AG04450 (cell line): ENCODE data around the gene CNOT8. TPM values are rescaled to one million over a fixed set of nuclear protein-coding genes. Genes with fewer than 3 reads are reported as not detected.

Experiments
- CTCF ChIA-PET: fragments of 300-600, 350-600 bp; formaldehyde crosslinking; extraction: SDS; loops from one replicate; lab custom pipeline; 2022; ENCODE audit warnings: antibody characterized with exemption, inconsistent platforms; lab: Charles Lee
- POLR2A ChIA-PET: fragments of 350-600 bp; formaldehyde crosslinking; extraction: SDS; loops from one replicate; lab custom pipeline; 2021; ENCODE audit warnings: antibody characterized with exemption, inconsistent platforms; lab: Yijun Ruan, JAX
- DNase-seq: peaks from one replicate; pipeline ENCODE4 v3.0.0-alpha.2; 2011; ENCODE audit warnings: low read depth, low spot score
- H3K27ac ChIP-seq: one replicate; pipeline ENCODE4 v1.5.1; 2012; ENCODE audit warnings: low read depth, low read length, control low read depth
- H3K27me3 ChIP-seq: one replicate; pipeline ENCODE4 v1.6.0; 2012; ENCODE audit warnings: low read length; ENCODE audit not compliant: control insufficient read depth, insufficient read depth
- H3K4me3 ChIP-seq: 2 replicates; pipeline ENCODE4 v1.5.1; 2011; ENCODE audit warnings: mild to moderate bottlenecking, low read depth, low read length, control low read depth
- H3K9me3 ChIP-seq: 2 replicates; pipeline ENCODE4 v1.5.1; 2012; ENCODE audit warnings: low read length; ENCODE audit not compliant: control insufficient read depth, insufficient read depth
- CTCF ChIP-seq: IDR thresholded peaks from 2 replicates; pipeline ENCODE4 v1.5.1; 2011; ENCODE audit warnings: low read depth, low read length, control low read depth, inconsistent platforms
- polyA plus RNA-seq: library from polyadenylated mRNA; depleted of rRNA; stranded (reverse); fragments of >200 nt; gene quantifications from 2 replicates; pipeline ENCODE4 v1.2.3, GENCODE V29; 2011

Gene CNOT8
- polyA plus RNA-seq, 1 experiment = 51.8 TPM

DNA sequence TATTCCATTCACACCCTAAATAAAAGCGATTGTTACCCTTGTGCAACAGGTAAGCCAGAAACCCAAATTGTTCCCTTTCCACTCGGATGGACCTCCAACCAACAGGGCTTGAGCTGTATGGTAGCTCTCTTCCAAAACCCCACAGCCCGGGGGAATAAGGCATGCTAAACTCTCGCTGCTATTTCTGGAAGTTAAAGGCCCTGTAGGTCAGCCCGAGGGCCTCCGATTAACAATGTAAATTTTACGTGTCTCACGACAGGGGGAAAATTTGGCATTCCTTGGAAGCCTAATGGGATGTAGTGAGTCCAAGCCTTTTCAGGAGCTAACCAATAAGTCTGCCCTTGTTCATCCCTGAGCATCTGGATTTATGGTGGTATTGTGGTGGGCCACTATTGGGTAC lies 26.0 kb downstream of the CNOT8 start:
- ChIA-PET POLR2A (no interaction called here), CTCF (no interaction called here)
- H3K27ac ChIP-seq = no peak overlapping the region
- H3K9me3 ChIP-seq = peaks cover 14% of the 10 kb centered on the region
- H3K4me3 ChIP-seq = no peak overlapping the region
- DNase-seq = no peak
- no peaks in the 10 kb centered on the region for H3K27me3 ChIP-seq
- no peak for TF ChIP-seq CTCF

DNA sequence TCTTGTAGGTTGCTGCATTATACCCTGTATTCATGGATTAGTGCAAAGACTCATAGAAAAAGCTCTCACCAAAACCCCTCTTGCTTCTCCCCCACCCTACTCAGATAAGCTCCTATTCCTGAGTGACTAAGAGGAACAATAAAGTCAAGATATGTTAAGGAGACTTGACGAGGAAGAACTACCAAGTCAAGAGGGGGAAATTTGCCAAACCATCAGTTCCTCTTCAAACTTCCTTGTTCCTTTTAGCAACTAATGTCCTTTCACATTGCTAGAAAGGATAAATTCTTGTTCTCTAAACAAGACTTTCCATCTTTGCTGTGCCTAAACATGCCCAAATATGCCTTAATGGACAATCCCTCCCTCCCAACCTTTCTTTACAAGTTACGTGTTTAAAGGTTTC lies 27.0 kb downstream of the CNOT8 start:
- Histone ChIP-seq H3K27me3 (no peaks in the 10 kb centered on the region), H3K4me3 (no peak overlapping the region)
- CTCF ChIA-PET = no interaction called here

GRCh38 chr5:154892369-154892771 lies 33.9 kb downstream of the CNOT8 start:
- H3K27me3 ChIP-seq = no peaks in the 10 kb centered on the region
- H3K4me3 ChIP-seq = no peak overlapping the region
- no peaks in the 10 kb centered on the region for H3K9me3 ChIP-seq
- no peak overlapping the region for H3K27ac ChIP-seq
- DNase-seq = no peak
- TF ChIP-seq CTCF = no peak
- ChIA-PET POLR2A (no interaction called here), CTCF (interaction anchor here (0.6 kb wide), 1 partner anchor 10 kb away, joined by 3 read pairs; no protein-coding TSS in a partner anchor)

More for the DNA sequence above, 27.0 kb downstream of the CNOT8 start:
- peaks cover 10% of the 10 kb centered on the region for H3K9me3 ChIP-seq
- no peak overlapping the region for H3K27ac ChIP-seq
- POLR2A ChIA-PET = interaction anchor here (0.6 kb wide), 1 partner anchor 8 kb away, joined by 3 read pairs; no protein-coding TSS in a partner anchor
- DNase-seq = no peak
- no peak for TF ChIP-seq CTCF

- H3K9me3 ChIP-seq = no peaks in the 10 kb centered on the region
- DNase-seq = no peak
- no peak overlapping the region for H3K27ac ChIP-seq
- H3K4me3 ChIP-seq = no peak overlapping the region
- POLR2A ChIA-PET = interaction anchor here (0.6 kb wide), 1 partner anchor 8 kb away, joined by 3 read pairs; no protein-coding TSS in a partner anchor
- no peak for TF ChIP-seq CTCF
- CTCF ChIA-PET = no interaction called here
- H3K27me3 ChIP-seq = no peaks in the 10 kb centered on the region
These were observed 35.0 kb downstream of the CNOT8 start for GRCh38 chr5:154893381-154893780.

GRCh38 chr5:154895606-154896561 lies 37.5 kb downstream of the CNOT8 start:
- Histone ChIP-seq H3K27ac (no peak overlapping the region), H3K27me3 (no peaks in the 10 kb centered on the region), H3K4me3 (no peak overlapping the region), H3K9me3 (no peaks in the 10 kb centered on the region)
- CTCF ChIA-PET = interaction anchor here (0.5 kb wide), 1 partner anchor 77 kb away, joined by 3 read pairs; no protein-coding TSS in a partner anchor
- no peak for DNase-seq
- TF ChIP-seq CTCF = no peak
- POLR2A ChIA-PET = no interaction called here
